Sigmoid colon (tissue), 7 donors: ENCODE data around the gene ZNF654. TPM values are rescaled to one million over a fixed set of nuclear protein-coding genes. Genes with fewer than 3 reads are reported as not detected.

Source experiments
- DNase-seq: peaks from one replicate; pipeline ENCODE4 v3.0.0-alpha.2; 2019
- H3K27ac ChIP-seq, 4 donors: fragments of 200-600 bp; sonication (generic); one replicate each; pipeline ENCODE4 v1.5.1; 2016 to 2019; ENCODE audit warnings: mild to moderate bottlenecking in 1 of 4
- H3K27me3 ChIP-seq, 3 donors: fragments of 200-600 bp; sonication (generic); one replicate each; pipeline ENCODE4 v1.5.1; 2019; ENCODE audit warnings: mild to moderate bottlenecking in 1 of 3
- H3K36me3 ChIP-seq, 4 donors: fragments of 200-600 bp; sonication (generic); one replicate each; pipeline ENCODE4 v1.5.1; 2016 to 2019
- H3K4me1 ChIP-seq, 4 donors: fragments of 200-600 bp; sonication (generic); one replicate each; pipeline ENCODE4 v1.5.1; 2017 to 2019
- H3K4me3 ChIP-seq, 4 donors: fragments of 200-600 bp; sonication (generic); one replicate each; pipeline ENCODE4 v1.5.1; 2017 to 2019; ENCODE audit warnings: mild to moderate bottlenecking in 2 of 4, moderate library complexity in 1 of 4
- H3K9me3 ChIP-seq, 4 donors: fragments of 200-600 bp in 3 of 4; sonication (generic) in 3 of 4; one replicate each; pipeline versions ENCODE4 v1.5.1 to v1.6.1; 2013 to 2019
- CTCF ChIP-seq, 4 experiments: fragments of 450-650 bp in 3 of 4; fragments of 200-600 bp in 1 of 4; IDR thresholded peaks; one replicate each; pipeline ENCODE4 v1.5.1; 2016 to 2019; ENCODE audit warnings: antibody characterized with exemption in 4 of 4, mild to moderate bottlenecking in 3 of 4, moderate library complexity in 2 of 4
- EP300 ChIP-seq, 4 donors: sonication (generic); formaldehyde crosslinking; IDR thresholded peaks; one replicate each; pipeline ENCODE4 v1.6.1; 2017; ENCODE audit warnings: antibody characterized with exemption in 4 of 4
- POLR2A ChIP-seq, 2 donors: fragments of 450-650 bp; IDR thresholded peaks; one replicate each; pipeline ENCODE4 v1.6.1; 2016; ENCODE audit warnings: antibody characterized with exemption in 2 of 2, mild to moderate bottlenecking in 2 of 2, moderate library complexity in 2 of 2
- POLR2AphosphoS5 ChIP-seq, 4 donors: sonication (generic); formaldehyde crosslinking; IDR thresholded peaks; one replicate each; pipeline ENCODE4 v1.6.1; 2017; ENCODE audit warnings: antibody characterized with exemption in 4 of 4
- WGBS, 2 donors: extraction: QIAGEN DNeasy Blood & Tissue Kit; methylation state at CpG; one replicate each; pipeline ENCODE4 v1.1.7; 2013; 5-methylcytosine and 5-hydroxymethylcytosine counted together
- intact Hi-C: fragments of 100-400 bp; cut with DNase I; formaldehyde crosslinking; loops from one replicate; pipeline ENCODE4 v1.15.1; 2023
- polyA plus RNA-seq, 3 donors: library from polyadenylated mRNA; stranded (reverse); fragments of 200-250 nt; gene quantifications; one replicate each; pipeline ENCODE4 v1.2.3, GENCODE V29; 2013
- total RNA-seq, 4 donors: library from RNA; depleted of rRNA; stranded (reverse); fragments of >200 nt; gene quantifications; one replicate each; pipeline ENCODE4 v1.1.0, GENCODE V29; 2016
- donor health status: healthy with polysubstance abuse.
- donor health status: Bipolar disorder and iron deficiency.
- donor health status: healthy.

Gene ZNF654
- total and polyA plus RNA-seq, 7 donors: 3.0 to 20.2 (median 17.8) TPM

- H3K27me3 ChIP-seq: no peaks in the 10 kb centered on the region
- peaks cover 0 to 32% (median 25%) of the 10 kb centered on the region in 4 donors for H3K4me1 ChIP-seq
- peak overlapping the region in 2 of 4 donors; percentile 95 to 96 for H3K27ac ChIP-seq
- DNase-seq: no peak
- 16 to 25% methylated on average over 4 of the region's 4 CpGs for WGBS, 2 donors
- intact Hi-C loops: no loop called here
- TF ChIP-seq EP300 (IDR thresholded peaks at IDR 0.05) (no peak), POLR2A (IDR thresholded peaks at IDR 0.05) (no peak), CTCF (IDR thresholded peaks at IDR 0.05) (no peak), POLR2AphosphoS5 (IDR thresholded peaks at IDR 0.05) (no peak)
- H3K36me3 ChIP-seq: peaks cover 0 to 34% (median 16%) of the 10 kb centered on the region in 4 donors
- no peaks in the 10 kb centered on the region for H3K9me3 ChIP-seq
- H3K4me3 ChIP-seq: peak overlapping the region in 3 of 4 donors; percentile 90 to 93 (median 91)
These were observed 92.3 kb downstream of the ZNF654 start for GRCh38 chr3:88151358-88151757.

GRCh38 chr3:88152841-88153240 is 93.8 kb downstream of the ZNF654 start:
- Histone ChIP-seq H3K4me3 (no peak overlapping the region), H3K27ac (no peak overlapping the region), H3K36me3 (peaks cover 8 to 49% (median 20%) of the 10 kb centered on the region in 4 donors), H3K4me1 (peaks cover 0 to 45% (median 36%) of the 10 kb centered on the region in 4 donors), H3K27me3 (no peaks in the 10 kb centered on the region), H3K9me3 (no peaks in the 10 kb centered on the region)
- intact Hi-C loops: no loop called here
- no peak for DNase-seq
- no peak for TF ChIP-seq POLR2AphosphoS5 (IDR thresholded peaks at IDR 0.05)
- no peak for TF ChIP-seq EP300 (IDR thresholded peaks at IDR 0.05)
- WGBS, 2 donors: 55 to 86% methylated on average over 2 of the region's 2 CpGs

GRCh38 chr3:88166419-88166971 is 107.4 kb downstream of the ZNF654 start:
- H3K36me3 ChIP-seq: peaks cover 0 to 4% (median 0%) of the 10 kb centered on the region in 4 donors
- H3K4me1 ChIP-seq: no peaks in the 10 kb centered on the region
- DNase-seq: no peak
- no peaks in the 10 kb centered on the region for H3K9me3 ChIP-seq
- 94 to 98% methylated on average over 2 of the region's 2 CpGs for WGBS, 2 donors
- TF ChIP-seq POLR2A (IDR thresholded peaks at IDR 0.05): no peak
- TF ChIP-seq POLR2AphosphoS5 (IDR thresholded peaks at IDR 0.05): no peak
- TF ChIP-seq CTCF (IDR thresholded peaks at IDR 0.05): no peak
- no peak for TF ChIP-seq EP300 (IDR thresholded peaks at IDR 0.05)
- no peak overlapping the region for H3K27ac ChIP-seq
- H3K4me3 ChIP-seq: no peak overlapping the region
- no peaks in the 10 kb centered on the region for H3K27me3 ChIP-seq
- intact Hi-C loops: no loop called here

GRCh38 chr3:88167173-88167572 is 108.1 kb downstream of the ZNF654 start:
- no peak overlapping the region for H3K27ac ChIP-seq
- no peaks in the 10 kb centered on the region for H3K9me3 ChIP-seq
- H3K36me3 ChIP-seq: peaks cover 0 to 4% (median 0%) of the 10 kb centered on the region in 4 donors
- intact Hi-C loops: no loop called here
- 98% methylated on average over 6 of the region's 6 CpGs for WGBS, 2 donors
- TF ChIP-seq CTCF (IDR thresholded peaks at IDR 0.05) (no peak), POLR2A (IDR thresholded peaks at IDR 0.05) (no peak)
- no peak overlapping the region for H3K4me3 ChIP-seq
- no peak for DNase-seq
- no peaks in the 10 kb centered on the region for H3K4me1 ChIP-seq
- no peaks in the 10 kb centered on the region for H3K27me3 ChIP-seq

- no peak for TF ChIP-seq POLR2A (IDR thresholded peaks at IDR 0.05)
- TF ChIP-seq CTCF (IDR thresholded peaks at IDR 0.05): no peak
- no peak for TF ChIP-seq EP300 (IDR thresholded peaks at IDR 0.05)
- no peak for TF ChIP-seq POLR2AphosphoS5 (IDR thresholded peaks at IDR 0.05)
- no peak overlapping the region for H3K4me3 ChIP-seq
- H3K9me3 ChIP-seq: no peaks in the 10 kb centered on the region
- H3K4me1 ChIP-seq: no peaks in the 10 kb centered on the region
- no peaks in the 10 kb centered on the region for H3K27me3 ChIP-seq
- DNase-seq: no peak
- WGBS, 2 donors: 92 to 95% methylated on average over 2 of the region's 2 CpGs
- no peak overlapping the region for H3K27ac ChIP-seq
- peaks cover 0 to 4% (median 0%) of the 10 kb centered on the region in 4 donors for H3K36me3 ChIP-seq
- intact Hi-C loops: no loop called here
These were observed 108.6 kb downstream of the ZNF654 start for GRCh38 chr3:88167704-88168103.
